HCT116 (cell line): Measurements from ENCODE around the gene SELENOW. TPM values are rescaled to one million over a fixed set of nuclear protein-coding genes. Genes with fewer than 3 reads are reported as not detected.

Experiments
- ATAC-seq: fragments of 200-7000 bp; cut with Tn5 transposase; 2 replicates; pipeline ENCODE4 v1.9.1; 2020; ENCODE audit warnings: mild to moderate bottlenecking, moderate library complexity
- BruUV-seq: library from RNA; stranded (reverse); fragments of 400-500 nt; replicated peaks from 2 replicates; lab custom pipeline; 2021; lab: Mats Ljungman, UMichigan
- CTCF ChIA-PET: fragments of 300-600 bp; sonication (Branson Sonifier 250); formaldehyde crosslinking; loops from one replicate; lab custom pipeline; 2021; ENCODE audit warnings: antibody characterized with exemption; lab: Charles Lee
- POLR2A ChIA-PET: fragments of 300-600, 350-600 bp; sonication (Branson Sonifier 250); formaldehyde crosslinking; loops from one replicate; lab custom pipeline; 2021; ENCODE audit warnings: antibody characterized with exemption; lab: Charles Lee
- RAD21 ChIA-PET, 2 experiments: fragments of 300-600 bp; sonication (Branson Sonifier 250); formaldehyde crosslinking; loops; one replicate each; lab custom pipeline; 2023; ENCODE audit warnings: low total read pairs in 2 of 2; ENCODE audit not compliant: uncharacterized antibody in 2 of 2, unreplicated experiment in 2 of 2, low non-redundant PET in 1 of 2; lab: Charles Lee
- DNase-seq: peaks from one replicate; pipeline ENCODE4 v3.0.0-alpha.2; 2010; ENCODE audit warnings: low read depth, low spot score
- H2AFZ ChIP-seq: fragments of 200-600 bp; shearing (Covaris generic), sonication (generic); 2 replicates; pipeline ENCODE4 v1.6.1; 2017; ENCODE audit warnings: low read depth, mixed run types, mixed read lengths, antibody characterized with exemption, low read length; ENCODE audit not compliant: poor library complexity, severe bottlenecking
- H3K27ac ChIP-seq: 2 replicates; pipeline ENCODE4 v1.5.1; 2012; ENCODE audit warnings: low read depth, low read length
- H3K27me3 ChIP-seq: fragments of 200-600 bp; sonication (generic); 2 replicates; pipeline ENCODE4 v1.6.1; 2016; ENCODE audit warnings: mixed run types, low read length, mixed read lengths; ENCODE audit not compliant: insufficient read depth
- H3K36me3 ChIP-seq, 2 experiments: fragments of 200-500 bp in 1 of 2; fragments of 200-600 bp in 1 of 2; sonication (Bioruptor generic) in 1 of 2; sonication (generic) in 1 of 2; 2 replicates each; pipeline versions ENCODE4 v1.5.1 to v1.6.1; 2014 to 2016; ENCODE audit warnings: low read length in 2 of 2, inconsistent platforms in 1 of 2, mixed read lengths in 1 of 2, mixed run types in 1 of 2; ENCODE audit not compliant: insufficient read depth in 2 of 2, control insufficient read depth in 1 of 2
- H3K4me1 ChIP-seq, 2 experiments: fragments of 200-600 bp in 1 of 2; sonication (generic) in 1 of 2; 2 replicates each; pipeline versions ENCODE4 v1.5.1 to v1.6.1; 2012 to 2017; ENCODE audit warnings: low read length in 2 of 2, inconsistent platforms in 1 of 2, mild to moderate bottlenecking in 1 of 2, mixed read lengths in 1 of 2, mixed run types in 1 of 2, moderate library complexity in 1 of 2; ENCODE audit not compliant: insufficient read depth in 2 of 2, control insufficient read depth in 1 of 2
- H3K4me2 ChIP-seq: fragments of 200-600 bp; sonication (generic); 2 replicates; pipeline ENCODE4 v1.6.1; 2017; ENCODE audit warnings: mixed run types, low read length, mixed read lengths
- H3K4me3 ChIP-seq, 2 experiments: fragments of 200-600 bp in 1 of 2; sonication (generic) in 1 of 2; replicated peaks in 1 of 2; 2 replicates each; pipeline ENCODE4 v1.5.1; 2011 to 2016; ENCODE audit warnings: low read length in 2 of 2, control low read depth in 1 of 2, low read depth in 1 of 2, mild to moderate bottlenecking in 1 of 2, mixed read lengths in 1 of 2, mixed run types in 1 of 2
- H3K79me2 ChIP-seq: fragments of 200-600 bp; sonication (generic); 2 replicates; pipeline ENCODE4 v1.6.1; 2017; ENCODE audit warnings: mild to moderate bottlenecking, mixed run types, low read length, moderate library complexity, mixed read lengths; ENCODE audit not compliant: insufficient read depth
- H3K9ac ChIP-seq: fragments of 200-600 bp; sonication (generic); 2 replicates; pipeline ENCODE4 v1.6.1; 2016; ENCODE audit warnings: low read length, mixed read lengths
- H3K9me2 ChIP-seq: fragments of 200-600 bp; sonication (generic), shearing (Covaris generic); 2 replicates; pipeline ENCODE4 v1.6.1; 2017; ENCODE audit warnings: mixed run types, mild to moderate bottlenecking, moderate library complexity; ENCODE audit not compliant: insufficient read depth
- H3K9me3 ChIP-seq, 2 experiments: fragments of 200-500 bp in 1 of 2; fragments of 200-600 bp in 1 of 2; sonication (Bioruptor generic) in 1 of 2; sonication (generic) in 1 of 2; 2 replicates each; pipeline ENCODE4 v1.6.1; 2014 to 2017; ENCODE audit warnings: low read length in 2 of 2, mixed read lengths in 2 of 2, inconsistent platforms in 1 of 2, low read depth in 1 of 2, mild to moderate bottlenecking in 1 of 2, mixed run types in 1 of 2, moderate library complexity in 1 of 2; ENCODE audit not compliant: control insufficient read depth in 1 of 2, insufficient read depth in 1 of 2
- H4K20me1 ChIP-seq: fragments of 200-600 bp; sonication (generic), shearing (Covaris generic); 2 replicates; pipeline ENCODE4 v1.6.1; 2017; ENCODE audit warnings: mixed run types, mild to moderate bottlenecking, moderate library complexity; ENCODE audit not compliant: insufficient read depth
- CEBPB ChIP-seq: IDR thresholded peaks from 2 replicates; pipeline ENCODE4 v1.6.1; 2012; ENCODE audit warnings: low read depth
- CTCF ChIP-seq, 3 experiments: fragments of 200-600 bp in 1 of 3; sonication (generic) in 1 of 3; IDR thresholded peaks in 2 of 3; conservative IDR thresholded peaks in 1 of 3; 2 replicates each; pipeline ENCODE4 v1.5.1; 2012 to 2017; ENCODE audit warnings: low read depth in 2 of 3, low read length in 2 of 3, antibody characterized with exemption in 1 of 3, borderline replicate concordance in 1 of 3, control low read depth in 1 of 3, mild to moderate bottlenecking in 1 of 3, mixed read lengths in 1 of 3, mixed run types in 1 of 3, moderate library complexity in 1 of 3; ENCODE audit not compliant: insufficient read depth in 1 of 3
- ELF1 ChIP-seq: IDR thresholded peaks from 2 replicates; pipeline ENCODE4 v1.6.1; 2012; ENCODE audit warnings: low read depth, borderline replicate concordance
- EZH2 ChIP-seq: fragments of 200-600 bp; sonication (generic); IDR thresholded peaks from 2 replicates; pipeline ENCODE4 v1.6.1; 2017; ENCODE audit warnings: antibody characterized with exemption, mixed run types
- FOSL1 ChIP-seq: IDR thresholded peaks from 2 replicates; pipeline ENCODE4 v1.6.1; 2012; ENCODE audit warnings: low read depth
- JUND ChIP-seq: IDR thresholded peaks from 2 replicates; pipeline ENCODE4 v1.6.1; 2012
- MAX ChIP-seq: IDR thresholded peaks from 2 replicates; pipeline ENCODE4 v1.6.1; 2012
- POLR2AphosphoS5 ChIP-seq: IDR thresholded peaks from 2 replicates; pipeline ENCODE4 v1.6.1; 2011; ENCODE audit warnings: mild to moderate bottlenecking, low read depth, low read length, moderate library complexity
- RAD21 ChIP-seq: IDR thresholded peaks from 2 replicates; pipeline ENCODE4 v1.6.1; 2012; ENCODE audit warnings: low read depth, mild to moderate bottlenecking
- REST ChIP-seq: IDR thresholded peaks from 2 replicates; pipeline ENCODE4 v1.6.1; 2012; ENCODE audit warnings: low read depth
- SIN3A ChIP-seq: IDR thresholded peaks from 2 replicates; pipeline ENCODE4 v1.6.1; 2012; ENCODE audit warnings: low read depth
- SP1 ChIP-seq: IDR thresholded peaks from 2 replicates; pipeline ENCODE4 v1.6.1; 2012; ENCODE audit warnings: low read depth
- TCF7L2 ChIP-seq: IDR thresholded peaks from 2 replicates; pipeline ENCODE4 v1.7.0; 2011; ENCODE audit warnings: borderline replicate concordance, inconsistent platforms; ENCODE audit not compliant: insufficient read depth, insufficient read length; ENCODE audit errors: extremely low read depth
- ZBTB33 ChIP-seq: IDR thresholded peaks from 2 replicates; pipeline ENCODE4 v1.6.1; 2011; ENCODE audit warnings: mild to moderate bottlenecking, low read length, moderate library complexity; ENCODE audit not compliant: insufficient replicate concordance; ENCODE audit errors: extremely low read depth
- ZFX ChIP-seq: fragments of 450-650 bp; IDR thresholded peaks from 2 replicates; pipeline ENCODE4 v1.6.1; 2017
- intact Hi-C: fragments of 100-400 bp; cut with micrococcal nuclease; formaldehyde crosslinking; loops from 2 replicates; pipeline ENCODE4 v1.10.0; 2022
- total RNA-seq: library from RNA; stranded (reverse); gene quantifications from one replicate; pipeline ENCODE4 v1.2.1, GENCODE V29; 2021; ENCODE audit not compliant: unreplicated experiment

The SELENOW gene
- total RNA-seq, 1 experiment from 2014 or later = 181 TPM

GRCh38 chr19:47755065-47755761, 23.3 kb upstream of the SELENOW start:
- RAD21 ChIA-PET = no interaction called here
- no peaks in the 10 kb centered on the region for H3K9me3 ChIP-seq
- no peaks in the 10 kb centered on the region for H3K9me2 ChIP-seq
- intact Hi-C loops = no loop called here
- BruUV-seq = no TSS peak
- H3K4me3 ChIP-seq = no peak overlapping the region
- no peak overlapping the region for H3K4me2 ChIP-seq
- H4K20me1 ChIP-seq = peaks cover 6% of the 10 kb centered on the region; the same call in 1 of the 2 replicates
- peaks cover 12% of the 10 kb centered on the region; the same call in 1 of the 2 replicates for H3K79me2 ChIP-seq
- H3K4me1 ChIP-seq = no peaks in the 10 kb centered on the region
- H3K36me3 ChIP-seq = peaks cover 37 to 72% of the 10 kb centered on the region in 2 experiments
- no peak overlapping the region for H3K27ac ChIP-seq
- no peak overlapping the region for H2AFZ ChIP-seq
- DNase-seq (no peak), ATAC-seq (no peak)
- H3K27me3 ChIP-seq = no peaks in the 10 kb centered on the region
- TF ChIP-seq CTCF (IDR thresholded peaks at IDR 0.05 in 2 of 3, conservative IDR thresholded peaks at IDR 0.05 in 1 of 3; ENCODE audit: borderline replicate concordance in 1 of 3, insufficient read depth in 1 of 3, low read depth in 2 of 3, low read length in 2 of 3) = no peak
- no peak for TF ChIP-seq SIN3A
- no peak for TF ChIP-seq JUND
- TF ChIP-seq REST = no peak
- no peak for TF ChIP-seq CEBPB
- no peak for TF ChIP-seq EZH2
- no peak for TF ChIP-seq SP1
- no peak for TF ChIP-seq POLR2AphosphoS5
- TF ChIP-seq RAD21 = no peak
- no peak for TF ChIP-seq ELF1
- TF ChIP-seq ZBTB33 = no peak
- no peak for TF ChIP-seq ZFX
- TF ChIP-seq FOSL1 = no peak
- TF ChIP-seq MAX = no peak
- TF ChIP-seq TCF7L2 = no peak
- POLR2A ChIA-PET = no interaction called here
- CTCF ChIA-PET = interaction anchor here (2.3 kb wide), 1 partner anchor 11 kb away, joined by 9 read pairs; no protein-coding TSS in a partner anchor
- no peak overlapping the region for H3K9ac ChIP-seq
